ENCODE results near the gene SETDB1.

The SETDB1 gene

GRCh38 chr1:150976401-150976821 lies 50.2 kb downstream of the SETDB1 start:
- DNase-seq (ENCODE audit: low spot score) = no peak

DNA sequence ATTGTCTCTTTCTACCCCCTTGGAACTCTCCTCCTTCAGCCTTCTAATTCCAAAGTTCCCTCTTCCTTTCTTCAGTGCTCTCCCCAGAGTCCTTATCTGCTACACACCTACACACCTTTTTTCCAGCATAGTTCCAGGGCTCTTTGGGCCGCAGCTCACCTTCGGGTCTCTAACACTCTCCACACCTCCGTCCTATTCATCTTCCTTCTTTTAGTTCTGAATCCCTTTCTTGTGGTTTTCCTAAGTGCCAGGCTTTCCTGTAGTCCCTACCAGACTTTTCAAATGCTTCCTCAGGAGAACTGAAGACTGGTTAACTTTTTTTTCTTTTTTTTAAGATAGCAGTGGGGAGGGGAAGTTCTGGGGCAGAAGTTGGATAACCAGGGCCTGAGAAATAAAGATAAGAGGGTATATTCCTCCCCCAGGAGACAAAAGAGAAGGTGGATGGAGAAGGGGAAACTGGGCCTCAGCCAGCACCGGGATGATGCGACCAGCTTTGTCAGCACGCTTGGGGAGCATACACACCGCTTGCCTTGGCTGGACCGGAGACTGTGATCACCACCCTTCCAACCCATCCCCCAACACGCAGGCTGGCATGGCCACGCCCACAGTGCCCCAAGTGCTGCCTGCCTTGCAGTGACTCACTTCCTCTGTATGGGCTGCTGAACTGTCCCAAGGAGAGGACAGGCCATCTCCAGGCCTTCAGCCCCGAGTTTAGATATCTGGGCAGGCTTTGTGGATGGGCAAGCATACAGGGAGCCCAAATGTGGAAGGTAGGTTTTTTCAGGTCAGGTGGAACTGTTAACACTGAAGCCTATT lies 50.9 kb downstream of the SETDB1 start:
- peak; percentile 84 for DNase-seq (ENCODE audit: low spot score)

DNA sequence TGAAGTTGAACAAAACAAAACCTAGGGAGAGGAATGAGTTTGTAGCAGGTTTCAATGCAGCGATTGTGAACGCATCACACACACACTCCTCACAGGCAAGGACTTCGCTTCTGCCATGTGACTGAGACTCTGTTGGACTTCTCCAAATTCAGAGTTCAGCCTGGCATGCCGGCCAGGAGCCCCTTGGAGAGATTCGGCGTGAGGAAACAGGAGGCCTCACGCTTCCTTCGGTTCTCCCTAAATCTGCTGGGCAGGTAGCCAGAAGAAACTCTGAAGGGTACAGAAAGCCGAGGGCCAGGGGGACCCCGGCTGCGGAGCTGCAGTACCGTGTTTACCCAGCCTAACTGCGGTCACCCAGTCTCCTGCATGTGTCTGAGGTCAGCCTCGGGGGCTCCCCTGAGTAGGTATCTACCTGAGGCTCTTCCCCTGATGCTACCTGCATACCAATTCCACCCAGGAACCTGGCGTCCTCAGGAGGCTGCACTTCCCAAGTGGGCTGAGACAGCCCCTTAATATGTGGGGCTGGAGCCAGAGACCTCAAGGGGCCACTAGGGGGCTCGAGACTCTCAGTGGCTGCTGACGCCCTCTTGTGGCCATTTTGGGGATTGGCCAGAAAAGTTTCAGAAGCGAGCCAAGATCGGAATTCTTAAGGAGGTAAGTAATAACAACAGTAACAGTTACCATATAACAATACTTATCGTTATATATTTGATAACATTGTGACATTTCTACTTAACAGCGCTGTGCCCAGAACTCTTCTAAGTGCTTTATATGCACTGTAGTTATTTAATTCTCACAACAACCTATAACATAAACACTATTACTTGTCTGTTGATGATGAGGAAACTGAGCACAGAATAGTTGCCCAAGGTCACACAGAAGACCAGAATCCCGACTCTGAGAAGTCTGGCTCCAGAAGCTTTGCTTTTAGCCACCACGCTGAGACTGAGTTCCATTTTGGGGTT lies 53.2 kb downstream of the SETDB1 start:
- DNase-seq (ENCODE audit: low spot score) = peak; percentile 88

GRCh38 chr1:150981177-150981804 lies 55.1 kb downstream of the SETDB1 start:
- no peak for DNase-seq (ENCODE audit: low spot score)

GRCh38 chr1:150981805-150982712 lies 55.9 kb downstream of the SETDB1 start, which contains the start of gene ANXA9:
Gene ANXA9, plus strand, starts transcription at chr1:150982292. Its CDS starts 814 bp downstream, at chr1:150983106.
- no peak for DNase-seq (ENCODE audit: low spot score)

- DNase-seq (ENCODE audit: low spot score) = no peak
These were observed 59.1 kb downstream of the SETDB1 start for GRCh38 chr1:150985179-150985825.

- DNase-seq (ENCODE audit: low spot score) = no peak
These were observed 61.8 kb downstream of the SETDB1 start for GRCh38 chr1:150987924-150988323.

DNA sequence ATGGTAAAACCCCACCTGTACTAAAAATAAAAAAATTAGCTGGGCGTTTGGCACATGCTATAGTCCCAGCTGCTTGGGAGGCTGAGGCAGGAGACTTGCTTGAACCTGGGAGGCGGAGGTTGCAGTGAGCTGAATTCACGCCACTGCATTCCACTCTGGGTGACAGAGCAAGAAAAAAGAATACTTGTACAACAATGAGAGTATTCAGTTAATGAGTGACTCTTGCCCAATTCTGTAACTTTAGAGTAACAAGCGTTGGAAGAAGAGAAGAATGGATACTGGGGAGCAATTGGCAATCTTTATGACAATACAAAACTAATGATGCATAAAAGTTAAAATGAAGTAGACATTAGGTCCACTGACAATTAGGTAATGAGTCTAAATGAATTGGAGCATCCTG lies 66.5 kb downstream of the SETDB1 start:
- DNase-seq (ENCODE audit: low spot score) = no peak

DNA sequence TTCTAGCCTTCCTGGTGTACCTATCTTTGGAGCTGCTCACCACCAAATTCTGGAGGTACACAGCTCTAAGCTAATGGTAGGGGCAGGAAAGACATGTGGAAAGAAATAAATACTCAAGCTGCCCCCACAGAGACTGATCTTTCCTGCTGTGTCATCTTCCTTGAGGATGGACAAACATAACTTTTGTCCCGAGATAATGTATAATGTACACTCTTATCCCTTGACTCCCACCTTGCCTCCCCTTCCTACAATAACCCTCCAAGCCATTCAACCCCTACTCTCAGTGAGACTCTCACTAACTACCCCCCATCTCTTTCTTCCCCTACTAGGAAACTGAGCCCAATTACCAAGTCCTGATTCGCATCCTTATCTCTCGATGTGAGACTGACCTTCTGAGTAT lies 68.1 kb downstream of the SETDB1 start:
- no peak for DNase-seq (ENCODE audit: low spot score)

DNA sequence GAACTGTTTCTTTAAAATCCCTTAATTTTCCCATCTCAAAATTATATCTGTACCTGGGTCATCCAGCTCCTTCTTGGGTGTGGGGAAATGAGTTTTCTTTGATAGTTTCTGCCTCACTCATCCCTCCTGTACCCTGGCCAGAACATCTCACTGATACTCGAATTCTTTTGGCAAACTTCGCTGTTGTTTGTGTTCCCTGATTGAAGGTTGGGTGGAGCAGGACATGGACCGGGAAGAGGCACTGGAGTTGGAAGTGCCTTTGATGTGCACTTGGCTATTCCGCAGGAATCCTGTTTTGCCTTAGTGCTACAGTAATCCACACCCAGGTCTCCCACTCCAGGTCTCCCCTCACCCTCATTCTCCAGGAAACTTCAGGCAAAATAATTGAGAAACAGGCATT lies 69.3 kb downstream of the SETDB1 start:
- DNase-seq (ENCODE audit: low spot score) = no peak

DNA sequence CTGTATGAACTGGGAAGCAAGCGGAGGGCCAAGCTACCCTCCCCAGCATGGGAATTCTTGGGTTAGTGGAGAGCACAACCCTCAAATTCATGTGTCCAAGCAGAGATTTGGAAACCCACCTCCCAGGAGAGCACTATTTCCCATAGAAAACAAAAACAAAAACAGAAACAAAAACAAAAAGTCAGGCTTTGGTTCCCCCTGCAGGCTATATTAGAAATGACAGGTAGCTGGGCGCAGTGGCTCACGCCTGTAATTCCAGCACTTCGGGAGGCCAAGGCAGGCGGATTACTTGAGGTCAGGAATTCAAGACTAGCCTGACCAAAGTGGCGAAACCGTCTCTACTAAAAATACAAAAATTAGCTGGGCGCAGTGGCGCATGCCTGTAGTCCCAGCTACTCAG lies 69.7 kb downstream of the SETDB1 start:
- no peak for DNase-seq (ENCODE audit: low spot score)

DNA sequence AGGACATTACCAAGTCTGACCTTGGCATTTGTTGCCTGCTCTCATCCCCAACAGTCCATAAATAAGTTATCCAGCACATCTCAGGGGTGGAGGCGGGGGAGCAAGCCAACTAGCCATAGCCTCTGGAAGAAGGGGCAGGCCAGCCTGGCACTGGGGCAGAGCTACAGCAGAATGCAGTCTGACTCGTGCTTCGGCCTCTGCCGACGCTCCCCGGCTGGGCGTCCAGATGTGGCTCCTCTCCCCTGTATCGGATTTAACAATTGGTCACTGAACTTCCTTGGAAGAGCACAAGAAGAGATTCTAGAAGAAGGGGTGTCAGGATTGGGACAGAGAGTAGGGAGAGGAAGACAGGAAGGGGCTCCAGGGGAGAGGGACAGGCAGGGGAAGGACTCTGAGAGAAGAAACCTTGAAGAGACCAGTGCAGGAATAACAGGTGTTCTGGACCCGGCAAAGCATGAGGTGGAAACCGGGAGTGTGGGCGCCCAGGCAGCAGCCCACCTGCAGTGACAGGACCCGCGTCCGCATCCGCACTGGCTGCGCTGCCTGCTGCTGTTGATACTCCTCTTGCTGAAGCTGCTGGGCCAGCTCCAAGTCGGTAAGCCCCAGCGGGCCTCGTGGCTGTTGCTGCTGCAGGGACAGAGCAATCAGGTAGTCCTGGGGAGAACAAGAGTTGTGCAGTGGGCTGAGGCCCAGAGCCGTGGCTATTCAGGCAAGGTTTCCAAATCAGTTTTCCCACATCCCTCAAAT lies 71.1 kb downstream of the SETDB1 start:
- DNase-seq (ENCODE audit: low spot score) = no peak

DNA sequence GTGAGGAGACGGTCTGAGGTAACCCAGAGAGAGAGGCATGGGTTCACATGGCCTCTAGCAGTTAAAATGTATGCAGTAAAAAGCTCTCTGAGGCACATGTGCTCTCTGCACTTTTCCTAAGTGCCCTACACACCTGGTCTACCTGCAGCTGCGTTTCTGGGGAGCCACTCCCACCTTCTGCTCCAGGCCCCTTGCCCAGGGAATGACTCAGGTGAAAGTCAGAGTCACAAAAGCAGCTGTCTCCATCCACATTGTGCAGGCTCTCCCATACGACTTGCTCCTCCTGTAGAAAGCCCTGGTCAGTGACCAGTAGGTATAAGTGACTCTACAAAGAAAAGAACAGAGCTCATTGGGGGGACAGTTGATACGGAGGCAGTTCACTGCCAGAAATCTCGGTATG lies 71.8 kb downstream of the SETDB1 start:
- DNase-seq (ENCODE audit: low spot score) = no peak

DNA sequence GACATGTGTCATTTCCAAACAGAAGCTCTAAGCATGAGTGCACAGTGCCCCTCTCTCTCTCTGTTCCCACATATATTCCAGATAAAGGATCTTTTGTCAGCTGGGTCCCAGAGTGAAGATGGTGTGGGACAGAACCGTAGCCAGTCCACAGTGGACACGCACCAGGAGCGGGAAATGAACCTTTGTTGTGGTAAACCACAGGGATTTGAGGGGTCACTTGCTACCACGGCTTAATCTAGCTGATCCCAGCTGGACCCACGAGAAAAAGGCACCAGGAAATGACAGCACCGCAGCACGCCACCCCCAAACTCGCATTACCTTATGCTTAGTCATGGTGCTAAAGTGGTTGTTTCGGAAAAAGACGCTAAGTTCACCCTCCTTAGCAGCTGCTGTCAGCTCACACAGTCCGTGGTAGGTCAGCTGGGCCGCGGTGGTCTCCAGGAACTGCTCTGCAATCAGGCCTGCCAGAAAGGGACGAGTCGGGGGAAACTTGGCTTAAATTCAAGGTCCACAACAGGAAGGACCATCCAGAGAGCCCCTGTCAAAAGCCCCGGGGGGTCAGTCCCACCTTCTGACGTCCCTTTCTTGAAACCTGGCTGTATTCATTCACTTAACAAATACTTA lies 73.0 kb downstream of the SETDB1 start:
- DNase-seq (ENCODE audit: low spot score) = no peak

- DNase-seq (ENCODE audit: low spot score) = no peak
These were observed 73.8 kb downstream of the SETDB1 start for GRCh38 chr1:150999926-151000325.

GRCh38 chr1:151000408-151000807 lies 74.2 kb downstream of the SETDB1 start:
- DNase-seq (ENCODE audit: low spot score) = no peak

DNA sequence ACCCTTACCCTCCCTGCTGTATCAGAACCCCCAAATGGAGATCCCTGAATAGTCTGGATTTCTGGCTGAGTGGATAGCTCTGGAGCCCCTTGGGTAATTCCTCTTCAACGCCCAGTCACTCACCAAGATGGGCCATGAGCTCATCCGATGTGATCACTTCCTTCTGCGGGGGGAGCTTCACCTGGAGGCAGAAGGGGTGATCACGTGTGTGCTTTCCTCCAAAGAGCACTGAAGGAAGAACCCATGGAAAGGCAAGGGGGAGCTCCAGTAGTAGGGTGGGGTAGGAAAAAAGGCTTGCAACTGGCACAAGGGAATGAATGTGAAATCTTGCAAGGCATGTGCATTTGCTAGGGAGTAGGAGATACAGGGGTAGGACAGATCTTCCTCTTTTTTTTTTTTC lies 75.4 kb downstream of the SETDB1 start:
- DNase-seq (ENCODE audit: low spot score) = no peak

- DNase-seq (ENCODE audit: low spot score) = no peak
These were observed 75.9 kb downstream of the SETDB1 start for GRCh38 chr1:151002051-151002450.

GRCh38 chr1:151002611-151003010 lies 76.4 kb downstream of the SETDB1 start:
- no peak for DNase-seq (ENCODE audit: low spot score)

DNA sequence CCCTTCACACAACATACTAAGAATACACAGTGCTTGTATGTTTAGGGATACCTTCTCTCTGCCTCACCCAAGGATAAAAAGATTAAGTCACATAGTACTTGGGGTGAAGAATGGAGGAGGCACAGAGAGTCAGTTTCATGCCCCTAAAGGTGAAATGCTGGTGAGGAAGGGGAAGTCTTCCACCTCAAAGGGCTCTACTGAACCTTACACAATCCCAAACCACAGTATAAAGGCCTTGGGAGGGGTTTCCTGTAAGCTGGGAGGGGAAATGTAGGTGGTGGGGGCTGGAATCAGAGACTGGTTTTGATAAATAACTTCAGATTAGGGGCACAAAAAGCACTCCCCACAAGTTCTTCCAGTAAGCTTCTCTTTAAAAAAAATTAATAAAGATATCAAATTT lies 77.0 kb downstream of the SETDB1 start:
- peak; percentile 42 for DNase-seq (ENCODE audit: low spot score)

Data from CD4-positive, alpha-beta T cell treated with Interleukin-6 at 100 ng/mL for 8 hours (primary cell).